Caco-2 (cell line): ENCODE measurements around the gene PKIG. TPM values are rescaled to one million over a fixed set of nuclear protein-coding genes. Genes with fewer than 3 reads are reported as not detected.

Experiments
- BruUV-seq: library from RNA; stranded (reverse); fragments of 400-500 nt; replicated peaks from 2 replicates; lab custom pipeline; 2021; lab: Mats Ljungman, UMichigan
- CTCF ChIA-PET: fragments of 300-600 bp; sonication (Branson Sonifier 250); formaldehyde crosslinking; loops from one replicate; lab custom pipeline; 2022; ENCODE audit warnings: antibody characterized with exemption; lab: Charles Lee
- POLR2A ChIA-PET: fragments of 300-600 bp; sonication (Branson Sonifier 250); formaldehyde crosslinking; loops from one replicate; lab custom pipeline; 2022; ENCODE audit warnings: antibody characterized with exemption; lab: Charles Lee
- DNase-seq, 2 experiments: peaks; one replicate each; pipeline versions ENCODE4 v3.0.0 to v3.0.0-alpha.2; 2020 to 2022
- H3K27me3 ChIP-seq: replicated peaks from 2 replicates; pipeline ENCODE4 v1.6.0; 2011; ENCODE audit warnings: low read length; ENCODE audit not compliant: control insufficient read depth, insufficient read depth
- H3K36me3 ChIP-seq: 2 replicates; pipeline ENCODE4 v1.5.1; 2011; ENCODE audit warnings: low read length; ENCODE audit not compliant: control insufficient read depth, insufficient read depth
- H3K4me1 ChIP-seq: fragments of 250-450 bp; sonication (Bioruptor Pico); 2 replicates; pipeline ENCODE4 v1.5.1; 2020; ENCODE audit warnings: mild to moderate bottlenecking
- H3K4me3 ChIP-seq: 2 replicates; pipeline ENCODE4 v1.5.1; 2011; ENCODE audit warnings: low read depth, mild to moderate bottlenecking, control low read depth, low read length
- H3K9me3 ChIP-seq: fragments of 250-450 bp; sonication (Bioruptor Pico); 2 replicates; pipeline ENCODE4 v1.5.1; 2020; ENCODE audit warnings: mild to moderate bottlenecking, moderate library complexity
- H3K27ac Mint-ChIP-seq: one replicate; pipeline ENCODE4 v1.8.0; 2022; ENCODE audit warnings: mixed read lengths; ENCODE audit not compliant: unreplicated experiment
- H3K27me3 Mint-ChIP-seq: one replicate; pipeline ENCODE4 v1.8.0; 2022; ENCODE audit warnings: mixed read lengths; ENCODE audit not compliant: insufficient read depth, unreplicated experiment
- H3K36me3 Mint-ChIP-seq: one replicate; pipeline ENCODE4 v1.8.0; 2022; ENCODE audit warnings: mild to moderate bottlenecking, mixed read lengths; ENCODE audit not compliant: insufficient read depth, unreplicated experiment
- H3K4me1 Mint-ChIP-seq: one replicate; pipeline ENCODE4 v1.8.0; 2022; ENCODE audit warnings: low read depth, mixed read lengths; ENCODE audit not compliant: unreplicated experiment
- H3K4me3 Mint-ChIP-seq: one replicate; pipeline ENCODE4 v1.8.0; 2022; ENCODE audit warnings: mild to moderate bottlenecking, moderate library complexity, mixed read lengths; ENCODE audit not compliant: unreplicated experiment
- H3K9me3 Mint-ChIP-seq: one replicate; pipeline ENCODE4 v1.8.0; 2022; ENCODE audit warnings: mixed read lengths; ENCODE audit not compliant: unreplicated experiment
- CTCF ChIP-seq, 2 experiments: fragments of 200-600 bp in 1 of 2; IDR thresholded peaks; 1 replicate in 1 of 2; 2 replicates in 1 of 2; pipeline versions ENCODE4 v1.5.1 to v1.8.0; 2011 to 2022; ENCODE audit warnings: antibody characterized with exemption in 1 of 2, control low read depth in 1 of 2, inconsistent platforms in 1 of 2, low read depth in 1 of 2, low read length in 1 of 2, mild to moderate bottlenecking in 1 of 2, moderate library complexity in 1 of 2; ENCODE audit not compliant: insufficient read depth in 1 of 2, severe bottlenecking in 1 of 2, unreplicated experiment in 1 of 2
- intact Hi-C: fragments of 100-400 bp; cut with micrococcal nuclease; formaldehyde crosslinking; loops from one replicate; pipeline ENCODE4 v1.10.0; 2022; ENCODE audit not compliant: unreplicated experiment
- total RNA-seq: library from RNA; stranded (reverse); gene quantifications from 2 replicates; pipeline ENCODE4 v1.2.3, GENCODE V29; 2022

PKIG gene
- total RNA-seq, 1 experiment from 2014 or later = 25.9 TPM

- no peaks in the 10 kb centered on the region for H3K27me3 ChIP-seq
- H3K36me3 ChIP-seq = no peaks in the 10 kb centered on the region
- BruUV-seq = no TSS peak
- intact Hi-C loops = no loop called here
- H3K9me3 ChIP-seq = no peaks in the 10 kb centered on the region
- Mint-ChIP-seq H3K4me3 (no peak overlapping the region), H3K4me1 (peaks cover 27% of the 10 kb centered on the region), H3K27me3 (no peaks in the 10 kb centered on the region), H3K36me3 (no peaks in the 10 kb centered on the region), H3K9me3 (no peaks in the 10 kb centered on the region), H3K27ac (no peak overlapping the region)
- POLR2A ChIA-PET = no interaction called here
- H3K4me3 ChIP-seq = no peak overlapping the region
- no peak for DNase-seq
- no peak for TF ChIP-seq CTCF (IDR thresholded peaks at IDR 0.05; ENCODE audit: insufficient read depth in 1 of 2, low read depth in 1 of 2, low read length in 1 of 2, severe bottlenecking in 1 of 2, unreplicated experiment in 1 of 2)
- H3K4me1 ChIP-seq = peaks cover 29% of the 10 kb centered on the region
- CTCF ChIA-PET = no interaction called here
Observed at GRCh38 chr20:44544263-44544662, 38.1 kb upstream of the PKIG start.

GRCh38 chr20:44547419-44547818 lies 35.0 kb upstream of the PKIG start:
- no peaks in the 10 kb centered on the region; the same call in 1 of the 2 replicates for H3K9me3 ChIP-seq
- no peaks in the 10 kb centered on the region for H3K36me3 Mint-ChIP-seq
- H3K36me3 ChIP-seq = no peaks in the 10 kb centered on the region
- no peaks in the 10 kb centered on the region for H3K9me3 Mint-ChIP-seq
- H3K4me1 ChIP-seq = peaks cover 49% of the 10 kb centered on the region
- TF ChIP-seq CTCF (IDR thresholded peaks at IDR 0.05; ENCODE audit: insufficient read depth in 1 of 2, low read depth in 1 of 2, low read length in 1 of 2, severe bottlenecking in 1 of 2, unreplicated experiment in 1 of 2) = no peak
- H3K4me3 ChIP-seq = no peak overlapping the region
- no peaks in the 10 kb centered on the region for H3K27me3 Mint-ChIP-seq
- H3K4me1 Mint-ChIP-seq = peaks cover 35% of the 10 kb centered on the region
- CTCF ChIA-PET = interaction anchor here (0.6 kb wide), 1 partner anchor 313 kb away, joined by 3 read pairs; no protein-coding TSS in a partner anchor
- H3K27me3 ChIP-seq = no peaks in the 10 kb centered on the region
- POLR2A ChIA-PET = no interaction called here
- BruUV-seq = no TSS peak
- peak overlapping the region; percentile 0 for H3K27ac Mint-ChIP-seq
- intact Hi-C loops = no loop called here
- DNase-seq = no peak
- no peak overlapping the region for H3K4me3 Mint-ChIP-seq

GRCh38 chr20:44549123-44549522 lies 33.3 kb upstream of the PKIG start:
- CTCF ChIA-PET = no interaction called here
- intact Hi-C loops = no loop called here
- no peak overlapping the region for H3K4me3 Mint-ChIP-seq

More at GRCh38 chr20:44549123-44549522, 33.3 kb upstream of the PKIG start:
- H3K9me3 ChIP-seq = no peaks in the 10 kb centered on the region; the same call in 1 of the 2 replicates
- no peak overlapping the region for H3K4me3 ChIP-seq
- TF ChIP-seq CTCF (IDR thresholded peaks at IDR 0.05; ENCODE audit: insufficient read depth in 1 of 2, low read depth in 1 of 2, low read length in 1 of 2, severe bottlenecking in 1 of 2, unreplicated experiment in 1 of 2) = no peak
- Mint-ChIP-seq H3K36me3 (no peaks in the 10 kb centered on the region), H3K27ac (no peak overlapping the region), H3K9me3 (no peaks in the 10 kb centered on the region), H3K4me1 (peaks cover 50% of the 10 kb centered on the region), H3K27me3 (no peaks in the 10 kb centered on the region)
- H3K4me1 ChIP-seq = peaks cover 59% of the 10 kb centered on the region
- BruUV-seq = no TSS peak
- no peak for DNase-seq
- no peaks in the 10 kb centered on the region for H3K36me3 ChIP-seq
- no peaks in the 10 kb centered on the region for H3K27me3 ChIP-seq
- POLR2A ChIA-PET = no interaction called here
